CD8-positive, alpha-beta memory T cell (primary cell): ENCODE data around the gene LRP1B. TPM values are rescaled to one million over a fixed set of nuclear protein-coding genes. Genes with fewer than 3 reads are reported as not detected.

Experiments
- CTCF ChIA-PET: fragments of 350-600 bp; sonication (Branson Sonifier 250); formaldehyde crosslinking; loops from one replicate; lab custom pipeline; 2021; ENCODE audit warnings: antibody characterized with exemption; lab: Charles Lee
- POLR2A ChIA-PET: fragments of 350-600 bp; sonication (Branson Sonifier 250); formaldehyde crosslinking; loops from one replicate; lab custom pipeline; 2021; ENCODE audit warnings: antibody characterized with exemption; lab: Charles Lee
- DNase-seq, 5 donors: peaks; one replicate each; pipeline versions ENCODE4 v3.0.0 to v3.0.0-alpha.2; 2020 to 2022; ENCODE audit warnings: mixed read lengths in 1 of 5
- H3K27ac ChIP-seq: one replicate; pipeline ENCODE4 v1.7.0; 2013; ENCODE audit warnings: low read depth, mild to moderate bottlenecking, low read length, moderate library complexity
- H3K27me3 ChIP-seq: 2 replicates; pipeline ENCODE4 v1.7.0; 2013; ENCODE audit warnings: low read length, mild to moderate bottlenecking; ENCODE audit not compliant: insufficient read depth, poor library complexity, severe bottlenecking
- H3K36me3 ChIP-seq: 2 replicates; pipeline ENCODE4 v1.7.0; 2013; ENCODE audit warnings: mild to moderate bottlenecking, low read length, moderate library complexity; ENCODE audit not compliant: insufficient read depth
- H3K4me1 ChIP-seq: 2 replicates; pipeline ENCODE4 v1.7.0; 2013; ENCODE audit warnings: mild to moderate bottlenecking, low read length, moderate library complexity; ENCODE audit not compliant: insufficient read depth
- H3K4me3 ChIP-seq: 2 replicates; pipeline ENCODE4 v1.7.0; 2013; ENCODE audit warnings: mild to moderate bottlenecking, low read length
- H3K9me3 ChIP-seq: 2 replicates; pipeline ENCODE4 v1.7.0; 2013; ENCODE audit warnings: mild to moderate bottlenecking, low read length
- H3K27ac Mint-ChIP-seq, 8 donors: one replicate each; pipeline ENCODE4 v1.8.0; 2020 to 2021; ENCODE audit warnings: mixed read lengths in 8 of 8, mild to moderate bottlenecking in 6 of 8, inconsistent platforms in 3 of 8, moderate library complexity in 3 of 8
- H3K27me3 Mint-ChIP-seq, 2 donors: one replicate each; pipeline ENCODE4 v1.8.0; 2020 to 2021; ENCODE audit warnings: mixed read lengths in 2 of 2, mild to moderate bottlenecking in 1 of 2, moderate library complexity in 1 of 2
- H3K36me3 Mint-ChIP-seq, 3 donors: one replicate each; pipeline ENCODE4 v1.8.0; 2020 to 2021; ENCODE audit warnings: mixed read lengths in 3 of 3, inconsistent platforms in 1 of 3, mild to moderate bottlenecking in 1 of 3
- H3K4me1 Mint-ChIP-seq, 3 donors: one replicate each; pipeline ENCODE4 v1.8.0; 2020 to 2021; ENCODE audit warnings: mixed read lengths in 3 of 3, inconsistent platforms in 1 of 3, mild to moderate bottlenecking in 1 of 3
- H3K4me3 Mint-ChIP-seq, 7 donors: one replicate each; pipeline ENCODE4 v1.8.0; 2020 to 2021; ENCODE audit warnings: mixed read lengths in 7 of 7, mild to moderate bottlenecking in 6 of 7, moderate library complexity in 4 of 7, inconsistent platforms in 2 of 7
- H3K9me3 Mint-ChIP-seq, 5 donors: one replicate each; pipeline ENCODE4 v1.8.0; 2020 to 2022; ENCODE audit warnings: mixed read lengths in 5 of 5, mild to moderate bottlenecking in 3 of 5, moderate library complexity in 2 of 5, inconsistent platforms in 1 of 5
- polyA plus RNA-seq: library from polyadenylated mRNA; unstranded; fragments of 300-500 nt; fragmentation: Illumina TruSeq; gene quantifications from one replicate; pipeline ENCODE4 v1.2.3, GENCODE V29; 2021
- total RNA-seq, 2 experiments: library from RNA; stranded (reverse); gene quantifications; one replicate each; pipeline ENCODE4 v1.2.3, GENCODE V29; 2021

The LRP1B gene
- total and polyA plus RNA-seq, 3 experiments from 2014 or later, result not detected

GRCh38 chr2:141941210-141941714 lies 189.6 kb downstream of the LRP1B start:
- no peaks in the 10 kb centered on the region for H3K27me3 Mint-ChIP-seq
- H3K4me3 ChIP-seq, result no peak overlapping the region
- H3K4me1 Mint-ChIP-seq, result no peaks in the 10 kb centered on the region
- H3K36me3 Mint-ChIP-seq, result peaks cover 0 to 1% (median 0%) of the 10 kb centered on the region in 3 donors
- H3K9me3 ChIP-seq, result no peaks in the 10 kb centered on the region
- no peak overlapping the region for H3K4me3 Mint-ChIP-seq
- H3K27ac Mint-ChIP-seq, result no peak overlapping the region
- H3K36me3 ChIP-seq, result no peaks in the 10 kb centered on the region
- H3K27ac ChIP-seq, result no peak overlapping the region
- H3K9me3 Mint-ChIP-seq, result peaks cover 7 to 43% (median 13%) of the 10 kb centered on the region in 5 donors
- no peaks in the 10 kb centered on the region for H3K4me1 ChIP-seq
- ChIA-PET POLR2A (no interaction called here), CTCF (no interaction called here)
- no peak for DNase-seq
- no peaks in the 10 kb centered on the region for H3K27me3 ChIP-seq

GRCh38 chr2:141940709-141941108 lies 190.1 kb downstream of the LRP1B start:
- Mint-ChIP-seq H3K4me1 (no peaks in the 10 kb centered on the region), H3K4me3 (no peak overlapping the region), H3K9me3 (peaks cover 4 to 43% (median 10%) of the 10 kb centered on the region in 5 donors), H3K36me3 (peaks cover 0 to 1% (median 0%) of the 10 kb centered on the region in 3 donors), H3K27me3 (no peaks in the 10 kb centered on the region), H3K27ac (no peak overlapping the region)
- ChIA-PET POLR2A (no interaction called here), CTCF (no interaction called here)
- no peaks in the 10 kb centered on the region for H3K27me3 ChIP-seq
- H3K4me3 ChIP-seq, result no peak overlapping the region
- H3K4me1 ChIP-seq, result no peaks in the 10 kb centered on the region
- no peak for DNase-seq
- no peaks in the 10 kb centered on the region for H3K36me3 ChIP-seq
- no peaks in the 10 kb centered on the region for H3K9me3 ChIP-seq
- H3K27ac ChIP-seq, result no peak overlapping the region

- no peak overlapping the region for H3K27ac ChIP-seq
- CTCF ChIA-PET, result no interaction called here
- no peaks in the 10 kb centered on the region for H3K4me1 Mint-ChIP-seq
- DNase-seq, result no peak
- no peaks in the 10 kb centered on the region for H3K9me3 ChIP-seq
- no peaks in the 10 kb centered on the region for H3K4me1 ChIP-seq
- H3K36me3 Mint-ChIP-seq, result peaks cover 0 to 1% (median 0%) of the 10 kb centered on the region in 3 donors
- POLR2A ChIA-PET, result no interaction called here
- H3K27me3 Mint-ChIP-seq, result no peaks in the 10 kb centered on the region
- no peaks in the 10 kb centered on the region for H3K27me3 ChIP-seq
- H3K9me3 Mint-ChIP-seq, result peaks cover 4 to 43% (median 9%) of the 10 kb centered on the region in 5 donors
- no peaks in the 10 kb centered on the region for H3K36me3 ChIP-seq
- H3K4me3 ChIP-seq, result no peak overlapping the region
- no peak overlapping the region for H3K4me3 Mint-ChIP-seq
- no peak overlapping the region for H3K27ac Mint-ChIP-seq
Measured at GRCh38 chr2:141933226-141933625, 197.6 kb downstream of the LRP1B start.

GRCh38 chr2:141932261-141932660 lies 198.6 kb downstream of the LRP1B start:
- H3K4me1 Mint-ChIP-seq, result no peaks in the 10 kb centered on the region
- no peaks in the 10 kb centered on the region for H3K27me3 Mint-ChIP-seq
- ChIA-PET CTCF (no interaction called here), POLR2A (no interaction called here)
- H3K4me1 ChIP-seq, result no peaks in the 10 kb centered on the region
- no peaks in the 10 kb centered on the region for H3K9me3 ChIP-seq
- peaks cover 0 to 1% (median 0%) of the 10 kb centered on the region in 3 donors for H3K36me3 Mint-ChIP-seq
- no peak overlapping the region for H3K27ac ChIP-seq
- no peak overlapping the region for H3K4me3 Mint-ChIP-seq
- peaks cover 2 to 40% (median 7%) of the 10 kb centered on the region in 5 donors for H3K9me3 Mint-ChIP-seq
- no peak for DNase-seq
- no peaks in the 10 kb centered on the region for H3K27me3 ChIP-seq
- H3K36me3 ChIP-seq, result no peaks in the 10 kb centered on the region
- H3K27ac Mint-ChIP-seq, result no peak overlapping the region
- no peak overlapping the region for H3K4me3 ChIP-seq

GRCh38 chr2:141931797-141932196 lies 199.0 kb downstream of the LRP1B start:
- CTCF ChIA-PET, result no interaction called here
- Mint-ChIP-seq H3K4me3 (no peak overlapping the region), H3K9me3 (peaks cover 2 to 39% (median 7%) of the 10 kb centered on the region in 5 donors)

GRCh38 chr2:141930803-141931202 lies 200.0 kb downstream of the LRP1B start:
- Histone ChIP-seq H3K27ac (no peak overlapping the region), H3K27me3 (no peaks in the 10 kb centered on the region), H3K4me1 (no peaks in the 10 kb centered on the region), H3K36me3 (no peaks in the 10 kb centered on the region), H3K9me3 (no peaks in the 10 kb centered on the region), H3K4me3 (no peak overlapping the region)
- H3K36me3 Mint-ChIP-seq, result peaks cover 0 to 1% (median 0%) of the 10 kb centered on the region in 3 donors
- H3K27ac Mint-ChIP-seq, result no peak overlapping the region
- no peak overlapping the region for H3K4me3 Mint-ChIP-seq
- DNase-seq, result no peak
- no peaks in the 10 kb centered on the region for H3K4me1 Mint-ChIP-seq
- H3K9me3 Mint-ChIP-seq, result peaks cover 2 to 40% (median 7%) of the 10 kb centered on the region in 5 donors
- POLR2A ChIA-PET, result no interaction called here
- CTCF ChIA-PET, result no interaction called here
- no peaks in the 10 kb centered on the region for H3K27me3 Mint-ChIP-seq

More at GRCh38 chr2:141931797-141932196, 199.0 kb downstream of the LRP1B start:
- H3K4me3 ChIP-seq, result no peak overlapping the region
- no peaks in the 10 kb centered on the region for H3K4me1 ChIP-seq
- no peaks in the 10 kb centered on the region for H3K36me3 ChIP-seq
- H3K27ac ChIP-seq, result no peak overlapping the region
- Mint-ChIP-seq H3K27me3 (no peaks in the 10 kb centered on the region), H3K4me1 (no peaks in the 10 kb centered on the region), H3K27ac (no peak overlapping the region), H3K36me3 (peaks cover 0 to 1% (median 0%) of the 10 kb centered on the region in 3 donors)
- no peak for DNase-seq
- no peaks in the 10 kb centered on the region for H3K27me3 ChIP-seq
- POLR2A ChIA-PET, result no interaction called here
- H3K9me3 ChIP-seq, result no peaks in the 10 kb centered on the region

- ChIA-PET POLR2A (no interaction called here), CTCF (no interaction called here)
- H3K27ac Mint-ChIP-seq, result no peak overlapping the region
Measured at GRCh38 chr2:141929331-141930252, 201.2 kb downstream of the LRP1B start.

GRCh38 chr2:141928476-141928875 lies 202.3 kb downstream of the LRP1B start:
- ChIA-PET POLR2A (no interaction called here), CTCF (no interaction called here)
- no peaks in the 10 kb centered on the region for H3K9me3 ChIP-seq
- H3K36me3 ChIP-seq, result no peaks in the 10 kb centered on the region
- no peak overlapping the region for H3K27ac ChIP-seq
- Mint-ChIP-seq H3K27me3 (no peaks in the 10 kb centered on the region), H3K4me3 (no peak overlapping the region), H3K9me3 (peaks cover 0 to 36% (median 7%) of the 10 kb centered on the region in 5 donors), H3K27ac (no peak overlapping the region), H3K36me3 (peaks cover 0 to 1% (median 0%) of the 10 kb centered on the region in 3 donors), H3K4me1 (no peaks in the 10 kb centered on the region)
- DNase-seq, result no peak
- H3K4me3 ChIP-seq, result no peak overlapping the region
- H3K27me3 ChIP-seq, result no peaks in the 10 kb centered on the region
- H3K4me1 ChIP-seq, result no peaks in the 10 kb centered on the region

More at GRCh38 chr2:141929331-141930252, 201.2 kb downstream of the LRP1B start:
- Histone ChIP-seq H3K4me1 (no peaks in the 10 kb centered on the region), H3K27me3 (no peaks in the 10 kb centered on the region), H3K27ac (no peak overlapping the region), H3K9me3 (no peaks in the 10 kb centered on the region), H3K4me3 (no peak overlapping the region), H3K36me3 (no peaks in the 10 kb centered on the region)
- peaks cover under 1 to 40% (median 8%) of the 10 kb centered on the region in 5 donors for H3K9me3 Mint-ChIP-seq
- H3K4me3 Mint-ChIP-seq, result no peak overlapping the region
- no peaks in the 10 kb centered on the region for H3K27me3 Mint-ChIP-seq
- H3K36me3 Mint-ChIP-seq, result peaks cover 0 to 1% (median 0%) of the 10 kb centered on the region in 3 donors
- DNase-seq, result no peak
- no peaks in the 10 kb centered on the region for H3K4me1 Mint-ChIP-seq
